WTC11 (cell line): ENCODE measurements around the gene TMEM9. TPM values are rescaled to one million over a fixed set of nuclear protein-coding genes. Genes with fewer than 3 reads are reported as not detected.

Experiments
- ATAC-seq: fragments of 200-7000 bp; cut with Tn5 transposase; 2 replicates; pipeline ENCODE4 v1.10.0; 2021; ENCODE audit warnings: mild to moderate bottlenecking, moderate library complexity
- CTCF ChIA-PET: fragments of 300-600 bp; sonication (Branson Sonifier 250); formaldehyde crosslinking; loops from one replicate; lab custom pipeline; 2021; ENCODE audit warnings: antibody characterized with exemption; lab: Charles Lee
- POLR2A ChIA-PET: fragments of 350-600 bp; sonication (Branson Sonifier 250); formaldehyde crosslinking; loops from one replicate; lab custom pipeline; 2021; ENCODE audit warnings: antibody characterized with exemption; lab: Charles Lee
- DNase-seq: peaks from one replicate; pipeline ENCODE4 v3.0.0; 2021; ENCODE audit warnings: low spot score
- H3K27ac Mint-ChIP-seq: 2 replicates; pipeline ENCODE4 v1.8.0; 2021; ENCODE audit warnings: mixed read lengths
- H3K27me3 Mint-ChIP-seq: 2 replicates; pipeline ENCODE4 v1.8.0; 2021; ENCODE audit warnings: low read depth, mild to moderate bottlenecking, moderate library complexity, mixed read lengths
- H3K36me3 Mint-ChIP-seq: 2 replicates; pipeline ENCODE4 v1.8.0; 2021; ENCODE audit warnings: mixed read lengths
- H3K4me1 Mint-ChIP-seq: 2 replicates; pipeline ENCODE4 v1.8.0; 2022; ENCODE audit warnings: mixed read lengths
- H3K4me3 Mint-ChIP-seq: 2 replicates; pipeline ENCODE4 v1.8.0; 2021; ENCODE audit warnings: mild to moderate bottlenecking, moderate library complexity, mixed read lengths
- H3K9me3 Mint-ChIP-seq: 2 replicates; pipeline ENCODE4 v1.8.0; 2021; ENCODE audit warnings: mixed read lengths
- CREB1 ChIP-seq: sonication (generic); formaldehyde crosslinking; IDR thresholded peaks from 2 replicates; pipeline ENCODE4 v1.8.0; 2023; ENCODE audit warnings: mild to moderate bottlenecking, missing genetic modification reagents
- CREM ChIP-seq: sonication (generic); formaldehyde crosslinking; IDR thresholded peaks from 2 replicates; pipeline ENCODE4 v1.8.1; 2022; ENCODE audit warnings: mild to moderate bottlenecking, missing genetic modification reagents, moderate library complexity
- FOXJ3 ChIP-seq: sonication (generic); formaldehyde crosslinking; IDR thresholded peaks from 2 replicates; pipeline ENCODE4 v1.9.0; 2021; ENCODE audit warnings: missing genetic modification reagents, mild to moderate bottlenecking, borderline replicate concordance
- JAZF1 ChIP-seq: fragments of 250-450 bp; sonication (Bioruptor Pico); IDR thresholded peaks from 2 replicates; pipeline ENCODE4 v1.9.0; 2021; ENCODE audit warnings: moderate library complexity, mild to moderate bottlenecking, inconsistent platforms
- NFATC4 ChIP-seq: fragments of 250-450 bp; sonication (Bioruptor Pico); IDR thresholded peaks from 2 replicates; pipeline ENCODE4 v1.9.0; 2021; ENCODE audit warnings: mild to moderate bottlenecking
- NR1H2 ChIP-seq: sonication (generic); formaldehyde crosslinking; IDR thresholded peaks from 2 replicates; pipeline ENCODE4 v1.9.0; 2021; ENCODE audit warnings: mild to moderate bottlenecking, moderate library complexity, missing genetic modification reagents
- NR2C2 ChIP-seq: sonication (generic); formaldehyde crosslinking; IDR thresholded peaks from 2 replicates; pipeline ENCODE4 v1.8.0; 2022; ENCODE audit warnings: mild to moderate bottlenecking, missing genetic modification reagents
- SMAD3 ChIP-seq: sonication (generic); formaldehyde crosslinking; IDR thresholded peaks from 2 replicates; pipeline ENCODE4 v1.8.0; 2022; ENCODE audit warnings: missing genetic modification reagents, mild to moderate bottlenecking, borderline replicate concordance
- SP1 ChIP-seq: sonication (generic); formaldehyde crosslinking; conservative IDR thresholded peaks from 2 replicates; pipeline ENCODE4 v1.8.1; 2022; ENCODE audit warnings: missing genetic modification reagents
- TCF7 ChIP-seq: sonication (generic); formaldehyde crosslinking; IDR thresholded peaks from 2 replicates; pipeline ENCODE4 v1.8.0; 2022; ENCODE audit warnings: mild to moderate bottlenecking, low read depth, missing genetic modification reagents, moderate library complexity
- ZNF121 ChIP-seq: sonication (generic); formaldehyde crosslinking; IDR thresholded peaks from 2 replicates; pipeline ENCODE4 v1.8.0; 2023; ENCODE audit warnings: missing genetic modification reagents
- ZNF219 ChIP-seq: sonication (generic); formaldehyde crosslinking; IDR thresholded peaks from 2 replicates; pipeline ENCODE4 v1.8.0; 2023; ENCODE audit warnings: missing genetic modification reagents, mild to moderate bottlenecking, borderline replicate concordance
- ZNF263 ChIP-seq: sonication (generic); formaldehyde crosslinking; IDR thresholded peaks from 2 replicates; pipeline ENCODE4 v1.8.1; 2022; ENCODE audit warnings: low read depth, mild to moderate bottlenecking, moderate library complexity, missing genetic modification reagents
- ZNF423 ChIP-seq: fragments of 250-450 bp; sonication (Bioruptor Pico); IDR thresholded peaks from 2 replicates; pipeline ENCODE4 v2.1.2; 2022; ENCODE audit warnings: mild to moderate bottlenecking, moderate library complexity
- total RNA-seq: library from RNA; stranded (reverse); gene quantifications from 3 replicates; pipeline ENCODE4 v1.2.3, GENCODE V29; 2021
- TF ChIP-seq, protein P1 (sequence below): sonication (generic); formaldehyde crosslinking; conservative IDR thresholded peaks from 2 replicates; pipeline ENCODE4 v1.8.1; 2022; ENCODE audit warnings: mild to moderate bottlenecking, missing genetic modification reagents
- TF ChIP-seq, protein P2 (sequence below): sonication (generic); formaldehyde crosslinking; IDR thresholded peaks from 2 replicates; pipeline ENCODE4 v1.8.1; 2022; ENCODE audit warnings: mild to moderate bottlenecking, moderate library complexity, missing genetic modification reagents
- TF ChIP-seq, protein P3 (sequence below): sonication (generic); formaldehyde crosslinking; IDR thresholded peaks from 2 replicates; pipeline ENCODE4 v1.8.1; 2022; ENCODE audit warnings: mild to moderate bottlenecking, missing genetic modification reagents, moderate library complexity, borderline replicate concordance
- TF ChIP-seq, protein P4 (sequence below): sonication (generic); formaldehyde crosslinking; IDR thresholded peaks from 2 replicates; pipeline ENCODE4 v1.8.0; 2022; ENCODE audit warnings: mild to moderate bottlenecking, missing genetic modification reagents
- TF ChIP-seq, protein P5 (sequence below): fragments of 250-450 bp; sonication (Bioruptor Pico); IDR thresholded peaks from 2 replicates; pipeline ENCODE4 v1.9.0; 2021; ENCODE audit warnings: mild to moderate bottlenecking
- TF ChIP-seq, protein P6 (sequence below): sonication (generic); formaldehyde crosslinking; IDR thresholded peaks from 2 replicates; pipeline ENCODE4 v1.8.1; 2023; ENCODE audit warnings: mild to moderate bottlenecking, missing genetic modification reagents, borderline replicate concordance

The TMEM9 gene
- total RNA-seq, 1 experiment from 2014 or later: 97.5 TPM

DNA sequence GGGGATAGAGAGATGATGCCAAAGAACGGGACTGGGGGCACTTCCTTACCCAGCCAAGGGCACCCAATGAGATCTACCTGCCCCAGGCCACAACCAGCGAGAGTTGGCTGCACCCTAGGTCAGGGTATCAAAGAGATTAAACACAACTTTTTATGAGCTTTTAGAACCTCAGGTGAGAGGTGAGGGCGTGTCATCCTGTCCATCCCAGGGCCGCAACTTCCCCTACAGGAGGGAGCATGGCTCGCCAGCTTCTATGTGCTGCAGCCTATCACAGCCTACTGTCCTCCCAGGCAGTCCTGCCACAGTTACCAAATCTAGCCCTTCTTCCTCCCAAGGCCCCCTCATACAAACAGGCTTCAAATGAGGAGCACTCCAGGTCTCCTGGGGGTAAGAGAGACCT is 12.9 kb downstream of the TMEM9 start (continued):
- TF ChIP-seq NR1H2 (CRISPR knock-in tag): no peak
- no peak for TF ChIP-seq SMAD3 (CRISPR knock-in tag)

DNA sequence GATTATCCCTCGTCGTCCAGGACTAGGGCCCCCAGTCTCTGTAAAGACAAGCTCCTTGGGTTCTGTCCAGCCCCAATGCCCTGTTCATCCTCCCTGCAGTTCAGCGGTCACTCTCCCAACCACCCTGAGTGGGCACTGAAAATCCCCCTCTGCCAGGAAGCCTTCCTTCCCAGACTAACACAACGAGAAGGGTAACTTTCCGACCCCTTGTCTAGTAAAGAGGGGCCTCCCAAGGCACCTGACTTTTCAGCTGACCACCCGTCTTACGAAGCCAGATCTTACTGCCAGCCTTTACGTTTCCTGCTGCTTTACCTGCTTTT is 13.4 kb downstream of the TMEM9 start:
- ATAC-seq: no peak
- Mint-ChIP-seq H3K27ac (no peak overlapping the region), H3K4me1 (no peaks in the 10 kb centered on the region), H3K27me3 (no peaks in the 10 kb centered on the region), H3K4me3 (no peak overlapping the region), H3K36me3 (peaks cover 54% of the 10 kb centered on the region), H3K9me3 (no peaks in the 10 kb centered on the region)
- DNase-seq: no peak
- TF ChIP-seq SP1 (CRISPR knock-in tag) (no peak), FOXJ3 (no peak), NR2C2 (CRISPR knock-in tag) (no peak), ZNF423 (CRISPR knock-in tag) (no peak), NFATC4 (CRISPR knock-in tag) (no peak), JAZF1 (CRISPR knock-in tag) (no peak), CREB1 (CRISPR knock-in tag) (no peak), TCF7 (CRISPR knock-in tag) (no peak), ZNF219 (CRISPR knock-in tag) (no peak), ZNF121 (no peak), CREM (CRISPR knock-in tag) (no peak), ZNF263 (no peak)
- TF ChIP-seq, protein P1, sequence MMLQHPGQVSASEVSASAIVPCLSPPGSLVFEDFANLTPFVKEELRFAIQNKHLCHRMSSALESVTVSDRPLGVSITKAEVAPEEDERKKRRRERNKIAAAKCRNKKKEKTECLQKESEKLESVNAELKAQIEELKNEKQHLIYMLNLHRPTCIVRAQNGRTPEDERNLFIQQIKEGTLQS (CRISPR knock-in tag): no peak
- TF ChIP-seq, protein P2, sequence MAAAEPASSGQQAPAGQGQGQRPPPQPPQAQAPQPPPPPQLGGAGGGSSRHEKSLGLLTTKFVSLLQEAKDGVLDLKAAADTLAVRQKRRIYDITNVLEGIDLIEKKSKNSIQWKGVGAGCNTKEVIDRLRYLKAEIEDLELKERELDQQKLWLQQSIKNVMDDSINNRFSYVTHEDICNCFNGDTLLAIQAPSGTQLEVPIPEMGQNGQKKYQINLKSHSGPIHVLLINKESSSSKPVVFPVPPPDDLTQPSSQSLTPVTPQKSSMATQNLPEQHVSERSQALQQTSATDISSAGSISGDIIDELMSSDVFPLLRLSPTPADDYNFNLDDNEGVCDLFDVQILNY (CRISPR knock-in tag): no peak
- TF ChIP-seq, protein P3, sequence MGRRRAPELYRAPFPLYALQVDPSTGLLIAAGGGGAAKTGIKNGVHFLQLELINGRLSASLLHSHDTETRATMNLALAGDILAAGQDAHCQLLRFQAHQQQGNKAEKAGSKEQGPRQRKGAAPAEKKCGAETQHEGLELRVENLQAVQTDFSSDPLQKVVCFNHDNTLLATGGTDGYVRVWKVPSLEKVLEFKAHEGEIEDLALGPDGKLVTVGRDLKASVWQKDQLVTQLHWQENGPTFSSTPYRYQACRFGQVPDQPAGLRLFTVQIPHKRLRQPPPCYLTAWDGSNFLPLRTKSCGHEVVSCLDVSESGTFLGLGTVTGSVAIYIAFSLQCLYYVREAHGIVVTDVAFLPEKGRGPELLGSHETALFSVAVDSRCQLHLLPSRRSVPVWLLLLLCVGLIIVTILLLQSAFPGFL: no peak
- TF ChIP-seq, protein P4, sequence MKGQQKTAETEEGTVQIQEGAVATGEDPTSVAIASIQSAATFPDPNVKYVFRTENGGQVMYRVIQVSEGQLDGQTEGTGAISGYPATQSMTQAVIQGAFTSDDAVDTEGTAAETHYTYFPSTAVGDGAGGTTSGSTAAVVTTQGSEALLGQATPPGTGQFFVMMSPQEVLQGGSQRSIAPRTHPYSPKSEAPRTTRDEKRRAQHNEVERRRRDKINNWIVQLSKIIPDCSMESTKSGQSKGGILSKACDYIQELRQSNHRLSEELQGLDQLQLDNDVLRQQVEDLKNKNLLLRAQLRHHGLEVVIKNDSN: no peak
- TF ChIP-seq, protein P5, sequence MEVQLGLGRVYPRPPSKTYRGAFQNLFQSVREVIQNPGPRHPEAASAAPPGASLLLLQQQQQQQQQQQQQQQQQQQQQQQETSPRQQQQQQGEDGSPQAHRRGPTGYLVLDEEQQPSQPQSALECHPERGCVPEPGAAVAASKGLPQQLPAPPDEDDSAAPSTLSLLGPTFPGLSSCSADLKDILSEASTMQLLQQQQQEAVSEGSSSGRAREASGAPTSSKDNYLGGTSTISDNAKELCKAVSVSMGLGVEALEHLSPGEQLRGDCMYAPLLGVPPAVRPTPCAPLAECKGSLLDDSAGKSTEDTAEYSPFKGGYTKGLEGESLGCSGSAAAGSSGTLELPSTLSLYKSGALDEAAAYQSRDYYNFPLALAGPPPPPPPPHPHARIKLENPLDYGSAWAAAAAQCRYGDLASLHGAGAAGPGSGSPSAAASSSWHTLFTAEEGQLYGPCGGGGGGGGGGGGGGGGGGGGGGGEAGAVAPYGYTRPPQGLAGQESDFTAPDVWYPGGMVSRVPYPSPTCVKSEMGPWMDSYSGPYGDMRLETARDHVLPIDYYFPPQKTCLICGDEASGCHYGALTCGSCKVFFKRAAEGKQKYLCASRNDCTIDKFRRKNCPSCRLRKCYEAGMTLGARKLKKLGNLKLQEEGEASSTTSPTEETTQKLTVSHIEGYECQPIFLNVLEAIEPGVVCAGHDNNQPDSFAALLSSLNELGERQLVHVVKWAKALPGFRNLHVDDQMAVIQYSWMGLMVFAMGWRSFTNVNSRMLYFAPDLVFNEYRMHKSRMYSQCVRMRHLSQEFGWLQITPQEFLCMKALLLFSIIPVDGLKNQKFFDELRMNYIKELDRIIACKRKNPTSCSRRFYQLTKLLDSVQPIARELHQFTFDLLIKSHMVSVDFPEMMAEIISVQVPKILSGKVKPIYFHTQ (CRISPR knock-in tag): no peak
- TF ChIP-seq, protein P6, sequence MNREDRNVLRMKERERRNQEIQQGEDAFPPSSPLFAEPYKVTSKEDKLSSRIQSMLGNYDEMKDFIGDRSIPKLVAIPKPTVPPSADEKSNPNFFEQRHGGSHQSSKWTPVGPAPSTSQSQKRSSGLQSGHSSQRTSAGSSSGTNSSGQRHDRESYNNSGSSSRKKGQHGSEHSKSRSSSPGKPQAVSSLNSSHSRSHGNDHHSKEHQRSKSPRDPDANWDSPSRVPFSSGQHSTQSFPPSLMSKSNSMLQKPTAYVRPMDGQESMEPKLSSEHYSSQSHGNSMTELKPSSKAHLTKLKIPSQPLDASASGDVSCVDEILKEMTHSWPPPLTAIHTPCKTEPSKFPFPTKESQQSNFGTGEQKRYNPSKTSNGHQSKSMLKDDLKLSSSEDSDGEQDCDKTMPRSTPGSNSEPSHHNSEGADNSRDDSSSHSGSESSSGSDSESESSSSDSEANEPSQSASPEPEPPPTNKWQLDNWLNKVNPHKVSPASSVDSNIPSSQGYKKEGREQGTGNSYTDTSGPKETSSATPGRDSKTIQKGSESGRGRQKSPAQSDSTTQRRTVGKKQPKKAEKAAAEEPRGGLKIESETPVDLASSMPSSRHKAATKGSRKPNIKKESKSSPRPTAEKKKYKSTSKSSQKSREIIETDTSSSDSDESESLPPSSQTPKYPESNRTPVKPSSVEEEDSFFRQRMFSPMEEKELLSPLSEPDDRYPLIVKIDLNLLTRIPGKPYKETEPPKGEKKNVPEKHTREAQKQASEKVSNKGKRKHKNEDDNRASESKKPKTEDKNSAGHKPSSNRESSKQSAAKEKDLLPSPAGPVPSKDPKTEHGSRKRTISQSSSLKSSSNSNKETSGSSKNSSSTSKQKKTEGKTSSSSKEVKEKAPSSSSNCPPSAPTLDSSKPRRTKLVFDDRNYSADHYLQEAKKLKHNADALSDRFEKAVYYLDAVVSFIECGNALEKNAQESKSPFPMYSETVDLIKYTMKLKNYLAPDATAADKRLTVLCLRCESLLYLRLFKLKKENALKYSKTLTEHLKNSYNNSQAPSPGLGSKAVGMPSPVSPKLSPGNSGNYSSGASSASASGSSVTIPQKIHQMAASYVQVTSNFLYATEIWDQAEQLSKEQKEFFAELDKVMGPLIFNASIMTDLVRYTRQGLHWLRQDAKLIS (CRISPR knock-in tag): no peak
- ChIA-PET POLR2A (no interaction called here), CTCF (interaction anchor here (1.1 kb wide), 1 partner anchor 22 kb away, joined by 3 read pairs; no protein-coding TSS in a partner anchor)
